SHP77 (cell line): Measurements from ENCODE around the gene AP1S2.
"Not testable (repeated sequence)": the region's sequence is repeated elsewhere in the genome, so short reads cannot be mapped to it uniquely, and the experiment has no call there.

Source experiments
- DNase-seq, 2 experiments: peaks; one replicate each; lab custom pipeline; 2025; lab: John Stamatoyannopoulos, UW

The AP1S2 gene

DNA sequence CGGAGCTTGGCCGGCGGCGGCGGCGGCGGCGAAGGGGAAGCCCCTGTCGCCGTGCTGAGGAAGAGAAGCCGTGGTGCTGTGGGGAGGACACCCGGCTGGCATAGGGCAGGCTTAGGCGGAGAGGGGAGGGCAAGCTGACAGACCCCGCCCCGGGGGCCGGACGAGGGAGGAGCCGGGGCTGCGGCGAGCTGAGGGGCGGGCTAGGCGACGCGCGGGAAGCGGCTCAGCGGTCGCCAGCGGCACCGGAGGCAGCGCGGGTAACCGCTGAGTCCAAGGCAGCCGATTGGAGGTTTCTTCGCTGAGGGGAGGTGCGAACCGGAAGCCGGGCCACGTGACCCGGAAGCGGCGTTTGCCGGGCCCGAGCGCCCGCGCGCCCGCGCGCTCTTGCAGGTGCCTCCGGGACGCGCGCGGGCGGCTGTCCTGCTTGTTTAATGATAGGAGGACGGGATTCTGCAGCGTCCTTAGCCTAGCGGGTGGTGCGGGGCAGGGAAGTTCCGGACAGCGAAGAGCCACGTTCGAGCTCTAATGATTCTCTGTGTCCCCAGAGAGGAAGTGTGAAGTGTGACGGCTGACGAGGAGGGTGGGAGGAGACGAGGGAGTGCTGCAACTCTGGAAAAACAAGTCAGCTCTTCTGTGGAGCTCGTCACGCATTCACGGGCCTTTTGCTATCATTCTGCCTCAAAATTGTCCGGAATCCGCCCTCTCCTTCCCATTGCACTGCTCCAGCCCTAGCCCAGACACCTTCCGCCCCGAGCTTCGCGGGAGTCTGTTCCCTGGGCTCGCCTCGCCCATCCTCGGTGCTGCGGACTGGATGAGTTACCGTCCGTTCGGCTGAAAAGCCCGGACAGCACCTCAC lies at the start of gene AP1S2:
AP1S2 (minus strand) TSS at position 102 of the 856 bp plus-strand sequence. CDS start 2,289 bp downstream, outside the sequence.
- DNase-seq, result peak; percentile 68 to 77

DNA sequence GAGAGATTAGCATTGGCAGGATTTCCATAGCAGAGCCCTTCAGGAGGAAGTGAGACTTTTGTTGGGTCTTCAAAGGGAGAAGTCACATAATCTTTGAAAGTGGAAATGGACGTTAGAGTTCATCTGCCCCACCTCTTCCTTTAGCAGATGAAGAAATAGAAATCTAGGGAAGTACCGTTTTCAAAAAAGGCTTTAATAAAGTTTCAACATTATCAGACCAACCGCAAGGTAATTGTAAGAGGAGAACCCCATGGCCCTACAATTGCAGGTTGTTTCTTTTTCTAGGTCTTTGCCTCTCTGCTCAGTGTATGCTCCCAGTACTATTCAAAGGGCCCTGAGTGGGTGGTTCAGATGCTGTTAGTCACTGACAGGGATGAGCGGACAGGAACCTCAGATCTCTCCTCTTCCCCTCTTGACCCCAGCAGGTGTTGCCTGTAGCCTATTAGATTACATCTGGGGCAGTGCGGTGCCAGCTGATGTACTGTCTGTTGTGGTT lies 48.6 kb upstream of the AP1S2 start:
- DNase-seq, result peak in 1 of 2 experiments; percentile 0

DNA sequence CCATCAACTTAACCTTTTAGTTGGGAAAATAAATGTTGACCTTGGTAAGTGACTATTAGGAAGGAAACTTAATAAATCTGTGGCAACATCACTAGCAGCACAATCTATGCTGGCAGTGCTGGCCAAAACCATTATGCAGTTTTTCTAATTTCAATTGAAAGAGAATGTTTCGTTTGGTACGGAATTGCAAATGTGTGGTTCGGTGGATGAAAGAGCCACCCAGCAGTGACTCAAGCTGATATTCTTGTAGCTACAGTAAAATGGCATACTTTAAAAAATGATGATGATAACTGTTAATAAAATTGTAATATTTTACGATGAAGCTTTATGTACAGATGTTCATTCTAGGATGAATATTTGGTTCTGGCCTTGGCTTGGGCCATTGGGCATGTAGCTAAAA lies 40.7 kb upstream of the AP1S2 start:
- no peak for DNase-seq

DNA sequence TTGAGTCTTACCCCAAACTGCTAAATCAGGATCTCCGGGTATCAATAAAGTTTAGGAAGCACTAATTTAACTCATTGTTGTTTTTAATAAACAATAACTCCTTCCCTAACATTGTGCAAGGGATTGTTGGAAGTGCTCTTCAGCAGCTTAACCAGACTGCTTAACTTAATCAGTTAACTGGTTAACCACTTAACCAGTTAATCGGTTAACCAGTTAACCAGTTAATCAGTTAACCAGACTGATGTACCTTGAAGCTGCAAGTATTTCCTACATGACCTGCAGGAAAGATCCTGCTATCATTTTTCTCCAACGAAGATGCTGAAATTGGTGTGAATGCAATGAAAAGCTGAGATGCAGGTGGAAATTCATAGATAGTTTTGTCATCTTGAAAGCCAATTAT lies 40.1 kb upstream of the AP1S2 start:
- DNase-seq, result no peak

DNA sequence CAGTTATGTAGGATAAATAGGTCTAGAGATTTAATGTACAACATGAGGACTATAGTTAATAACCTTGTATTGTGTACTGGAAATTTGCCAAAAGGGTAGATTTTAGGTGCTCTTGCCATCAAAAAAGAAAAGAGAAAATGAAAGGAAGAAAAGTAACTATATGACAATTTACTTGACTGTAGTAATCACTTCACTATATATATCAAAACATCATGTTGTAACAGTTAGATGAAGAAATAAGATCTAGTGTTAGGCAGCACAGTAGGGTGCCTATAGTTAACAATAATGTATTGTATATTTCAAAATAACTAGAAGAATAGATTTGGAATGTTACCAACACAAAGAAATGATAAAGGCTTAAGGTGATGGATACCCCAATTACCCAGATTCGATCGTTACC lies 35.9 kb upstream of the AP1S2 start:
- DNase-seq, result no peak

DNA sequence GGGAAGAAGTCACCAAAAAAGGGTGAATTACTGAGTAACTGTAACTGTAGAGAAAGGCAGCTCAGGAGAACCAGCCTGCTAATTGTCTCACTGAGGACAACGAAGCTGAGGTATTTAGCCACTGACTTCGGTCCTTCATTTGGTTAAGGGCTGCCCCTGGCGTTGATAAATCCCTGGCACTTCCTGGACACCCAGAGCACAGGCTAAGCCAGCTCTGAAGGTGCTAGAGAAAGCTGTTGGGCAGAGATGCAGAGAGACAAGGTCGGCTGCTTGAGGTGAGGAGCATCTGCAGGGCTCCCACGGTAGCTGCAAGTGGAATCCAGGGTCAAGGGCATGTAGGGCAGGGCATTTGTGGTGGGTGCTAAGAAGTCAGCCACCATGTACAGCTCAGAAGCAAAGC lies 33.4 kb upstream of the AP1S2 start:
- DNase-seq, result no peak

DNA sequence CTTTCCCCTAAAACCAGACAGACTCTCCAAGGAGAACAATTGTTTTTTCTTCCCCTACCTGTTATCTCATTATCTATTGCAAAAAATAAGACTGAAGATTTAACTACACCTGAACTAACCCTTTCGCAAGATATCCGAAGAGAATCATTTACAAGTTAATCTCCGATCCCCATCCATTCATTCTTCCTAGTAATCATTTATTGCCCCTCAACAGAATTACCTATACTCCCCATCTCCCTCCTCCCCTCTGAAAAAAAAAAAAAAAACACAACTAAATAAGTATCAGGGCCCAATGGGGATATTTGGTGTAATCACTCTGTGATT lies 28.9 kb upstream of the AP1S2 start:
- no peak for DNase-seq

DNA sequence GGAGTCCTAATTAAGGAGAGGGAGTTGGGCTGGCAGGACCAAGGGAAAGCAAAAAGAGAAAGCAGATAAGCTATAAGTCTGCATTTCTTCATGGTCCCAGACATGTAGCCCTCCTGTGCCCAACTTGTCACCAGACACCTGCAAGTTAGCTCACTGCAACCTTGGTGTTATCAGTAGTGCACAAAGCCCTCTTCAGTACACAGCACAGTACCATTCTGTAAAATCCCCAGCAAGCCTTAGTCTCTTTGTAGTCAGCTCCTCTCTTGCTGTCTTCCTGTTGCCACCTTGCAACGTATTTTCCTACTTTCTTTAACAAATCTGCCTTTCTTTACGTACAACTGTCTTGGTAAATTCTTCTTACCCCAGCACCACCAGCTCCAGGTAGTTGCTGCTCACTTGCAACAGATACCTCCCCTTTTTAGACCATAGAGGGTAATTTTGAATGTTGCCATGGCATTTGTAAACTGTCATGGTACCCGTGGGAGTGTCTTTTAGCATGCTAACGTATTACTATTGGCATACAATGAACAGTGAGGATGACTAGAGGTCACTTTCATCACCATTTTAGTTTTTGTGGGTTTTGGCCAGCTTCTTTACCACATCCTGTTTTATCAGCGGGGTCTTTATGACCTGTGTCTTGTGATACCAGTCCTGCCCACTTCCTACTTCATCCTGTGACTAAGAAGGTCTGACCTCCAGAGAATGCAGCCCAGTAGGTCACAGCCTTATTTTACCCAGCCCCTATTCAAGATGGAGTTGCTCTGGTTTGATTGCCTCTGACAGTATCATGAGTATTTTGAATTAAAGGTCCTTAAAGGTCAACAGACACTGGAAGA lies 28.3 kb upstream of the AP1S2 start:
- DNase-seq, result no peak

DNA sequence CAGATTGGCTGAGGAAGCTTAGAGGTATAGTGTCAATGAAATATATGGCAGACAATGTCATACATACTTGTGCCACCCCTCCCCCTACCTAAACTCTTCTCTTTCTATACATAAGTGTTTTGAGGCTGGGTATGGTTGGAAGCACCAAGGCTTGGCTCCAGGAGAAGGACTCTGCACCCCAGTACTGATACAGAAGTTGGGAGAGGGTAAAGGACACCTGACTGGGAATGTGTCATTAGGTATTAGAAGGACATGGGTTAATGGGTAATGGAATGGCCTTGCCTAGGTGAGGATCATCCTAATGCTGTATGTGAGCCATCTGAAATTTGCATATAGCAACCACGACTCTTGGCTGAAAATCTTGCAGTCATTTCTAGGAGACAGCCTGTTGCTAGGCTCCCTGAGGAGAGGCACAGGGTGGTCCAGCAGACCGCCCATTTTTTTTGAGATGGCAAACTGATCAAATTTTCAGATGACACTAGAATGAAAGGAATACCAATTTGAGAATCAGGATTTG lies 26.8 kb upstream of the AP1S2 start:
- no peak for DNase-seq

DNA sequence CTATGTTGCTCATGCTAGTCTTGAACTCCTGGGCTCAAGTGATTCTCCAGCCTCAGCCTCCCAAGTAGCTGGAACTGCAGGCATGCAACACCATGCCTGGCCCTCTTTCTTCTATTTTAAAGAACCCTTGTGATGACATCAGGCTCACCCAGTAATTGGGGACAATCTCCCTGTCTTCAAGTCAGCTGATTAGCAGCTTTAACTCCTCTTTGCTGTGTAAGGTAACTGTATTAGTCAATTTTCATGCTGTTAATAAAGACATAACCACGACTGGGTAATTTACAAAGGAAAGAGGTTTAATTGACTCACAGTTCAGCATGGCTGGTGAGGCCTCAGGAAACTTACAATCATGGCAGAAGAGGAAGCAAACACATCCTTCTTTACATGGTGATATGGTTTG lies 23.3 kb upstream of the AP1S2 start:
- not testable (repeated sequence) for DNase-seq

DNA sequence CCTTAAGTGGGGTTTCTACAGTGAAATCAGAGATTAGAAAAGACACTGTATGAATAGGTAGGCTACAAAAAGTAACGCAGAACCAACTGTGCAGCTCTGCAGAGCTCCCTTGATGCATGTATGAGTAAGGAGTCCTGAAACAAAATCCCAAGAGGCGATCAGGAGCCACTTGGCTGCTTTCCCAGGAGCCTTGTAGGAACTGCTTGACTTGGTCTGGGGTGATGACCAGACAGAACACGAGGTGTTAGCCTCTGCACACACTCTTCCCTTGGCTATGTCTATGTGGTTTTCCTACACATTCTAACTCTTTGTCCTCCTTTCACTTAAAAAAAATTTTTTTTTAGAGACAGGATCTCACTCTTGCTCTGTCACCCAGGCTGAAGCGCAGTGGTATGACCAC lies 22.8 kb upstream of the AP1S2 start:
- DNase-seq, result no peak

DNA sequence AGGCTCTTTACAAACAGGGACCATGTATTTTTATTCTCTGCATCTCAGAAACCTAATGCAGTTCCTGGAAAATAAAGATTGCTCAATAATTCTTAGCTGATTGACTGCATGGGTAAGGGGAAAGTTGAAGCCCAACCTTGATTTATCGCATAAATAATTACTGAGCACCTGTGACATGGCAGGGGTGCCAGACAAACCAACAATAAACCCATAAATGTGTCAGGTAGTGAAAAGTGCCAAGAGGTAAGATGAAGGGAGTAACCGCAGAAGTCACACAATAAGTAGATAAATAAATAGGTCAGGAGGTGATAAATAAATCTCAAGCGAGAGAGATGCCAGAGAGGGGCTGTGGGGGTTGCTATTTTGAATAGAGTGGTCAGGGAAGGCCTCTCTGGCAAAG lies 20.1 kb upstream of the AP1S2 start:
- DNase-seq, result no peak

DNA sequence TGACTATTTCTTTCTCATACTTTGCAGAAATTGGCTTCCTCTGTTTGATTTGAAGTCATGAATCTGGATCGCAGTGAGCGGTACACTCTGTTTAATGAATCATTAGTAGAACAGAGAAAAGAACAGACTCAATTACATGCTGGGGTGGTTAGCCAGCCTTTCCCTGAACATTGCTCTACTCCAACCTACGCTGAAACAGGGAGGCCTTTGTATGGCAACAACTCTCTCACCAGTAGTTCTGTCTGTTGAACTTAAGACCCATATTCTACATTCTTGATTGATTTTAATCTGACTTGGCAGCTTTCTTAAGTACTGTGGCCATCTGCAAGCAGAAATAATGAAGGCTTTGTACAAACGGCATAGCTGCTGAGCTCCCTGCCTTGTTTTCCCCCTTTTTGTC lies 19.0 kb upstream of the AP1S2 start:
- no peak for DNase-seq

DNA sequence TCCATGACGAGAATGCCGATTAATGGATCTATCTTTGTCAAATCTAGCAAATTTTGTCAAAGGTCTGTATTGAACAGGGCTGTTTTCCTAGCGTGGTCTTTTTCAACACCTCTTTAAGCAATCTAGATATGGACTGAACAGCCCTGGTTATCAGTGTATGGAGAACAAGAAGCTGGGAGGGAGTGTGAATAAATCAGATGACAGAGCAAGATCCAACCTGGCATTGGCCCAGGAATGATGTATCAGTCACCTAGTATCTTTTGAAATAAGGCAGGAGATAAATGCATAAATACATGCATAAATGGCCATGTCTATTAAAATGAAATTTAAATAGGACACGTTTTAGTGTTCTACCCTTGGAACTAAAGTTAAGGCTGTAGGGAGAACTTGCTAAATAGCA lies 15.7 kb upstream of the AP1S2 start:
- DNase-seq, result no peak

DNA sequence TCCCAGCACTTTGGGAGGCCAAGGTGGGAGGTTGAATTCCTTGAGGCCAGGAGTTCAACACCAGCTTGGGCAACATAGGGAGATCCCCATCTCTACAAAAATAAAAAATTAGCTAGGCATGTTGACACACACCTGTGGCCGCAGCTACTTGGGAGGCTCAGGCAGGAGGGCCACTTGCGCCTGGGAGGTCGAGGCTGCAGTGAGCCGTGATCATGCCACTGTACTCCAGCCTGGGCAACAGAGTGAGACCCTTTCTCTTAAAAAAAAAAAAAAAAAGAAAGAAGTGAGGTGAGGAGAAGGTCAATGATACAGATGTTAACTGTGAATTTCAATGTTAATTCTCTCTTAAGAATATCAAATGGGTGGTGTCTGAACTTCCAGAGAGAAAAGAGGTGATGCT lies 15.1 kb upstream of the AP1S2 start:
- no peak for DNase-seq

DNA sequence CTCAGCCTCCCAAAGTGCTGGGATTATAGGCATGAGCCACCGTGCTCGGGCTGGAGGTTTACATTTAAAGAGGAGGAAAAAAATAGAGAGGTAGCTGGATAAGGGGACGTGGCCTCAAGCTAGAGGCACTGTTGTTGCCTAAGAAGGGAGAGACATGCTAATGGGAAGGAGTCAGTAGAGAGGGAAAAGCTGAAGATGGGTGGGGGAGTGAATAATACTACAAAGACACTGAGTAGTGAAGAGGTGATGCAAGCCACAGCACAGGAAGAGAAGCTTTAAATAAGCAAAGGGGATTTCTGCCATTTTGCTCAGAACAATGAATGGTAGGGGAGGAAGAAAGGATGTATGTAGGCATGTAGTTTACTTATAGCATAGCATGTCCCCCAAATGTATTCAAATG lies 11.5 kb upstream of the AP1S2 start:
- DNase-seq, result no peak

DNA sequence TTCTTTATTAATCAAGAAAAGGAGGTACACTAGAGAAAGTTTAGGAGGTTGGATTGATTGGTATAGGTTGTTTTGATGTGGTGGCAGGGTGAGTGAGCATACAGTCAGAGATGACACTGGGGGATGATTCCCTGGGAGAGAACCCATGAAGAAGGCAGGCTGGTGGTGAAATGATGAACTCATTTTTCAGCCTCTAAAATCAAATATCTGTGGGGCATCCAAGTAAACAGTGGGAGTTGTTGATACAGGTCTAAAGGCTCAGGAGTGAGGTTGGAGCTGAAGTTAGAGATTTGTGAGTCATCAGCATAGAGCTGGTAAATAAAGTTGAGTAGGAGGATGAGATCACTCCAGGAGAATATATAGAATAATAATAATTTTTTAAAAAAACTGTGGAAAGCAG lies 10.0 kb upstream of the AP1S2 start:
- DNase-seq, result no peak

DNA sequence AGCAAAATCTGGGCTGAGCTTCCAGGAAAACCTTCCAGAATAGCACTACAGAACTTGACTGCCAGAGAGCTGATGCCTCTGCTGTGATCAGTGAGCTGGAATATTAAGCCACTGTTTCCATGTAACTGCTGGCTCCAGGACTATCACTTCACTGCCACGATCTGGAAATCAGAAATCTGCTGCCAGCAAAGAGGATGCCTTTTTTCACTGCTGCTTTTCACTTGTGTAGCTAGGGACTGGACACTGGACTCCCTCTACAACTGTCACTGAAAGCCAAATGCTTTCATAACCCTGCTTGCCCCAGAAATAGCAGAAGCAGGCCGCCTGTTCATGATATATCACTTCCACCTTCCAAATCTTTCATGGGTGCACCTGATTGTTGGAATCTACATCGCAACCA lies 9.4 kb upstream of the AP1S2 start:
- DNase-seq, result no peak

DNA sequence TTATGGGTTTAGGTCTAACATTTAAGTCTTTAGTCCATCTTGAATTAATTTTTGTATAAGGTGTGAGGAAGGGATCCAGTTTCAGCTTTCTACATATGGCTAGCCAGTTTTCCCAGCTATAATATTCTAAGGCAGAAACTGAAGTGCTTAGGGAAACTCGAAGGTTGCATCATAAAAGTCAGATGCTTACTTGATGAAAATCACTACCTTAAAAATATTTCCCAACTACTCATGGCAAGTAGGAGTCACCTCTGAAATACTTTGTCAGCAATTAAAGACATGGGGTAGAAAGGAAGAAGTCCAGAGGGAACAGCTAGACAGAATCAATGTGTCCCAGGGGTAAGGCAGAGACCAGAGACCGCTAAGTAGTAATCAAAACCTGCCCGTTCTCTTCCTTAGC lies 6.3 kb upstream of the AP1S2 start:
- DNase-seq, result no peak

DNA sequence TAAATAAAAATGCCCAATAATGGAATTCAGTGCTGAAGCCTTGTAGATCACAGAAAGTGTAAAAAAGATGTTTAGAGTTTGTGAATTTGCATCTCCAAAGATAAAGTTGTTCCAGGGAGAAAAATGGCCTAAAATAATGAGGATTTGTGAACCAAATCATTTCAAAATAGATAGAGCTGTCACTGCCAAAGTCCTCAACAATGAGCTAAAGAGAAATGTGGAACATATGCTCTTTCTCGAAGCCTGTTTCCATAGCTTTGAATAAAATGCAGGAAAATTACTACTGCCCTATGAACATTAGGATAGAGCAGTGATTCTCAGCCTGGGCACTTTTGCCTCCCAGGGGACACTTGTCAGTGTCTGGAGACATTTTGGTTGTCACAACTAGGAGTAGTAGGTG lies 3.4 kb upstream of the AP1S2 start:
- DNase-seq, result no peak

DNA sequence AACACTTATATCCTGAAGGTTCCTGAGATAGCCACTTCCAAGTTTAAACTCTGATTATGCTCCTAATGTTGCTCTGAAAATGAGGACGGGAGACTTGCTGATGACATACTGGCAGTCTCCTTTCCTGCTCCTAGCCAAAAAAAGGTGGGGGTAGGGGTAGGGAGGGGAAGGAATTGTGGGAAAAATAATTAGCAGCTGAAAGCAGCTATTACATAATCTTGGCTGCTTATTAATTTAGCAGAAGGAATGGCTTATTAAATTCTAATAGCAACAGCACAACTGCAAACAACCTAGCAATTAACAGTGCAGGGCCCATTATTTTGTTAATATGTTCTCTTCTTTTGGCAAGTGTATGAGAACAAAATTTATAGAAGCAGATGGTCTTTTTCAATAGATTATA lies 2.0 kb upstream of the AP1S2 start:
- DNase-seq, result peak in 1 of 2 experiments; percentile 5

DNA sequence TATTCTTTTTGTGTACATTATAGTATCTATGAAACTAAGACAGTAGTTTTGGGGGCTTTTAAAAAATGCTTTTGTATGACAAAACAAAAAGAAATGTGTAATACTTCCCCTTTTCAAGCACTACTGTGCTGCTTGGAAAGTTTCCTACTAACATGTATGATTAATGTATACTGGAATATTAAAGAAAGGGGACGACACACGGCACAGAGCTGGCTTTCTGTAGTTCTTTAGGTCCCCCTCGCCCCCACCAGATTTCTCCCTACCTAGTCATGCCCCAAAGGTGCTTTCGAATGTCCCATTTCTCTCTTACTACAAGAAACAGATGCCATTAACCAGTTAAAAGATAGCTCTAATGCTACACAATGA lies 1.6 kb upstream of the AP1S2 start:
- no peak for DNase-seq

DNA sequence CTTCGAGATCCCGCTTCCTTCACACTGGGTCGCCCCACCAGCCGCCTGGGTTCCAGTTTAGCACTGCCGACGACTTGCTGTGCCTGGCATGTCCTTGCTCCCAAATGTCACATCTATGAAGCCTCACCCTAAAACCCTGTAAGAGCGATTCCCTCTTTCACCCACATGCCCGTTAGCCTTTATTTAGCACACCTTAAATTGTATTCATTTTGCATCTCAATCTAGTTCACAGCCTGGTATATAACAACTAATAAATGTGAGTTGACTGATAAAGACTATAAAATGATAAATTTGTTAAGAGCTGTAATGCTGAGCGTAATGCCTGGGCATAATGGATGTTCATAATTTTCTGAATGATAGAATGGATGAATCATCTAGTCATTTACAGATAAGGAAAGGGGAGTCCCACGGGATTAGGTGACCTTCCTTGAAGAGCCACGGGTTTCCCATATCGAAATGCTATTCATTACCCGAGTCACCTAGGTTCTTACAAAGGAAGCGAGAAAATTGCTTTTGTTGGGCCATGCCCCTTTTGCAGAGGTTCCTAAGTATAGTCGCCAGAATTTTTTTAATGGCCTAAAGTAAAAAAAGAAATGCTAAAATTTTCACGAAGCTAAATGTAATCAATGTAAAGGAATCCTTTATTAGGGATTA lies 1.1 kb upstream of the AP1S2 start:
- no peak for DNase-seq
